HG02571 (cell line): Measurements from ENCODE around the gene PRXL2C.
"Not testable (repeated sequence)": the region's sequence is repeated elsewhere in the genome, so short reads cannot be mapped to it uniquely, and the experiment has no call there.

ENCODE experiments used
- ATAC-seq: cut with Tn5 transposase; IDR thresholded peaks from one replicate; pipeline ENCODE4 v1.9.1; 2021; ENCODE audit warnings: mild to moderate bottlenecking, moderate library complexity; ENCODE audit not compliant: unreplicated experiment

PRXL2C gene, protein sequence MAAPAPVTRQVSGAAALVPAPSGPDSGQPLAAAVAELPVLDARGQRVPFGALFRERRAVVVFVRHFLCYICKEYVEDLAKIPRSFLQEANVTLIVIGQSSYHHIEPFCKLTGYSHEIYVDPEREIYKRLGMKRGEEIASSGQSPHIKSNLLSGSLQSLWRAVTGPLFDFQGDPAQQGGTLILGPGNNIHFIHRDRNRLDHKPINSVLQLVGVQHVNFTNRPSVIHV

DNA sequence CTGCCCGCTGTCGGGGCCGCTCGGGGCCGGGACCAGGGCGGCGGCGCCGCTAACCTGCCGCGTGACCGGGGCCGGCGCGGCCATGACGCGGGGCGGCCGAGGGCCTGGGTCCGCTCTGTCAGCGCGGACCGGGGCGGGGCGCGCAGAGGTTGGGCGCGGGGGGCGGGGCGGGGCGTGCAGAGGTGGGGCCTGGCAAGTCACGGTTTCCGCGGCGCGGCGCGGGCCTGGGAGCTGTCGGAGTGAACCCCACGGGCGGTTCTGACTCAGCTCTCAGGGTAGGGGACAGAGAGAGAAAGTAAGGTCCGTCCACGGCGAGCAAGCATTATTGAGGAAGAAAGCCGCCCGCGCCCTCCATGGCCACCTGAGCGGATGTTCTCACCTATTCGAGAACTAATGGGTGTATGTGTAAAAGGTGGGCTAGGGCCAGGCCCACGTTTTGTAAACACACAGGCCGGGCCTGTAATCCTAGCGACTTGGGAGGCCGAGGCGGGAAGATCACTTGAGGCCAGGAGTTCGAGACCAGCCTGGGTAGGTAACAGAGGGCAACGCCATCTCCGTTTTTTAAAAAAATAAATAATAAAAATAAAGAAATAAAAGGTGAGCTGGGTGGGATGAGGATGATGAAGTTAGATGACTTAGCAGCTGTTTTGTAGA, at the start of gene PRXL2C:
TSS of gene PRXL2C (minus strand) at position 120 of the 654 bp plus-strand sequence. CDS start at position 84, 36 bp downstream.
- peak; percentile 80 for ATAC-seq

DNA sequence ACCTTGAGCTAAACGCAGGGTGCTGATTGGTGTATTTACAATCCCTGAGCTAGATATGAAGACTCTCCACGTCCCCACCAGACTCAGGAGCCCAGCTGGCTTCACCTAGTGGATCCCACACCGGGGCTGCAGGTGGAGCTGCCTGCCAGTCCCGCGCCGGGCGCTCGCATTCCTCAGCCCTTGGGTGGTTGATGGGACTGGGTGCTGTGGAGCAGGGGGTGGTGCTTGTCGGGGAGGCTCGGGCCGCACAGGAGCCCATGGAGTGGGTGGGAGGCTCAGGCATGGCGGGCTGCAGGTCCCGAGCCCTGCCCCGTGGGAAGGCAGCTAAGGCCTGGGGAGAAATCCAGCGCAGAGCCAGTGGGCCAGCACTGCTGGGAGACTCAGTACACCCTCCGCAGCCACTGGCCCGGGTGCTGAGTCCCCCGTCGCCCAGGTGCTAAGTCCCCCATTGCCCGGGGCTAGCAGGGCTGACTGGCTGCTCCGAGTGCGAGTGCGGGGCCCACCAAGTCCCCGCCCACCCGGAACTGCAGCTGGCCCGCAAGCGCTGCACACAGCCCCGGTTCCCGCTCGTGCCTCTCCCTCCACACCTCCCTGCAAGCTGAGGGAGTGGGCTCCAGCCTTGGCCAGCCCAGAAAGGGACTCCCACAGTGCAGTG, 45.7 kb upstream of the PRXL2C start:
- ATAC-seq = not testable (repeated sequence)

GRCh38 chr9:96691326-96691725, 36.2 kb upstream of the PRXL2C start:
- no peak for ATAC-seq

GRCh38 chr9:96688745-96689464, 33.8 kb upstream of the PRXL2C start:
- no peak for ATAC-seq

GRCh38 chr9:96688187-96688586, 33.1 kb upstream of the PRXL2C start:
- no peak for ATAC-seq

GRCh38 chr9:96686638-96687335, 31.7 kb upstream of the PRXL2C start:
- no peak for ATAC-seq

- no peak for ATAC-seq
Observed at GRCh38 chr9:96680812-96681499, 25.8 kb upstream of the PRXL2C start.

DNA sequence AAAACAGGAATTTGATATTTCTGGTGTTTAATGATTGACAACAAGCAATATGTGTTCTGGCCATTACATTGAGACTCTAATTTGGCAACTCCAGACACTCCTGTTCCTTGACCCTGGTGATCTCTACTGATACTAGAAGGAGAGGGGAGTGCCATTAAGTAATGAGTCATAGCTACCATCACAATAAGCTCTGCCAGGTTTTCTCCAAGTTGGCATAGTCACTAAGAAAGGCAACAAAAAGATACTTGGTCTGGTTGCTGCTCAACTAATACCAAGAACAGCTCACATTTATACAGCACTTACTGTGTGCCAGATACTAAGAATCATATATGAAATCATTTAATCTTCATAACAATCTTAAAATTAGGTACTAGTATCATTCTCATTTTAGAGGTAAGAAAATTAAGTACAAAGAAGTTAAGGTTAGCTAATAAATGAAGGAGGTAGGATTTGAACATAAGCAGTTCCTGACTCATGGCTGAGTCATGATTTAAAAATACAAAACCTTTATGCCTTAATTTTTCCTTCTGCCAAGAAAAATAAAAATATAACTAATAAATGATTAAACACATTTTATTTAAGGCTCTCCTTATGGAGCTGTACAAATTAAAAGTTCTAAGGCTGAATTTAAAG, 19.9 kb upstream of the PRXL2C start:
- ATAC-seq = no peak

- not testable (repeated sequence) for ATAC-seq
Observed at GRCh38 chr9:96673786-96674185, 18.7 kb upstream of the PRXL2C start.

DNA sequence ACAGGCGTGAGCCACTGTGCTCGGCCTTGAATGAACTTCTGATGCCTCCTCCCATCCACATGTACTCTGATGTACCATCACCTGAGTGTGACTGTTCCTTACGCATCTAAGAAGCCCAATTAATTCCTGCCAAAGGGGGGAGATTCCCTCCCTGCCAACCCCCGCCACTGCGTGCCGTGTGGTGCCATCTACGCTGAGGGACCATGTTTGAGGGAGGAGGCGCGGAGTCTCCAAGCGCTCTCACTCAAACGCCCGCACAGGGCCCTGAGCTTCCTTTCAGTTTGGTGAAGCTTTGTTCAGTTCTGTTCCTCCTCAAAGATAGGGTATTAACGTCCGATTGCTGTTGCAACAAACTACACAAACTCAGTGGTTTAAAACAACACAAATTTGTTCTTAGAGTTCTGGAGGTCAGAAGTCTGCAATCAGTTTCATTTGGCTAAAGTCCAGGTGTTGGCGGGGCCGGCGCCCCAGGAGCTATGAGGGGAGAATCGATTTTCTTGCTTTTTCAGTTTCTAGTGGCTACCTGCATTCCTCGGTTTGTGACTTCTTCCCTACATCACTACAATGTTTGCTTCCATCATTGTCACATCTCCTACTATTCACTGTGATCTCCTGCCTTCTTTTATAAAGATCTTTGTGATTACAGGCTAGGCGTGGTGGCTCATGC, 13.9 kb upstream of the PRXL2C start:
- no peak for ATAC-seq

DNA sequence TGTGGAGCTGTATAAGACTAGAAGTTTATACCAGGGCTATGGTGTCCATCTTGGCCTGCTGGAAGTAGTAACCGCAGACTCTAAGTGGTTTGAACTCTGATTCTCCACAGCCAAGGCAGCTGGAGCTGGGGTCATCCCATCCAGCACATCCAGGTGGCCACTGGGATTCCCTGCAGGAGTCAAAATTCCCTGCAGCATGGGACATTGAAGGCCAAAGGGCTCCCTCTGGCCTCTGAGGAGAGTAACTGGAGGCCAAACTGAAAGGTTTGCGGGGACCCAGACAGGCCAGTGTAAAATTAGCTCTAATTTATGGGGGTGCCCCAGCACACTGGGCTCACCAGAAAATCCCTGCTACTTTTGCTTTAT, 12.2 kb upstream of the PRXL2C start:
- ATAC-seq = no peak

- ATAC-seq = not testable (repeated sequence)
Observed at GRCh38 chr9:96666653-96667362, 11.7 kb upstream of the PRXL2C start.

DNA sequence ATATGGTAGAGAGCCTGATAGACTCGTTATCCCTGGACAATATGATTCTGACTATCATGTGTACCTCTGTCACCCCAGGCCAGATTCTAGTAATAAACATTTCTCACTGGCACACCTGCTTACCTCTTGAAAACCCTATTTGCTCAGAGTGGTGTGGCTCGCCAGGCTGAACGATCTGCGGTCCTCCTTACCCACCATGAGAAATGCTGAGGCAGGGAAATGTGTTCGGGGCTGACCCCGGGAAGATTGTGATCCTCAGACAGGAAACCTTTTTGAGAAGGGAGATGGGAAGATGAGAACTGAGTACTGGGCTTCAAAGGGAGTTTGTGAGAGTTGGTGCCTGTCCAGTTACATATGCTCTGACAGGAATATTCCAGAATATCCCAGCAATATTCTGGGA, 10.7 kb upstream of the PRXL2C start:
- ATAC-seq = no peak

DNA sequence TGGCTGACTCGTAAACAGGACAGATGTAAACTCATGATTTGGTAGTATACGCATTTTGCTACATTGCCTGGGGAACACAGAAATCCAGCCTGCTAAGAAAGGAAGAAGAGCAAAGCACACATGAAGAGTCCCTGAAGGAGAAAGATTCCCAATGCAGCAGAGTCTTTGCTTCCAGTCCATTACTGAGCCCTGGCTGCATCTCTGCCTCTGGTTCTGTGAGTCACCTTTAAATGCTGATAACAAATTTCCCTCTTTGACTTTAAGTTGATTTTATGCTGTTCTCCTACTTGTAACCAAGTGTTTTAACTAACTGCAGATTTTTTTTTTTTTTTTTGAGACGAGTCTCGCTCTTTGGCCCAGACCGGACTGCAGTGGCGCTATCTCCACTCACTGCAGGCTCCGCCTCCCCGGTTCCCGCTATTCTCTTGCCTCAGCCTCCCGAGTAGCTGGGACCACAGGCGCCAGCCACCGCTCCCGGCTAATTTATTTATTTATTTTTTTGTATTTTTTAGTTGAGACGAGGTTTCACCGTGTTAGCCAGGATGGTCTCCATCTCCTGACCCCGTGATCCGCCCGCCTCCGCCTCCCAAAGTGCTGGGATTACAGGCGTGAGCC, 8.5 kb upstream of the PRXL2C start:
- ATAC-seq = no peak

DNA sequence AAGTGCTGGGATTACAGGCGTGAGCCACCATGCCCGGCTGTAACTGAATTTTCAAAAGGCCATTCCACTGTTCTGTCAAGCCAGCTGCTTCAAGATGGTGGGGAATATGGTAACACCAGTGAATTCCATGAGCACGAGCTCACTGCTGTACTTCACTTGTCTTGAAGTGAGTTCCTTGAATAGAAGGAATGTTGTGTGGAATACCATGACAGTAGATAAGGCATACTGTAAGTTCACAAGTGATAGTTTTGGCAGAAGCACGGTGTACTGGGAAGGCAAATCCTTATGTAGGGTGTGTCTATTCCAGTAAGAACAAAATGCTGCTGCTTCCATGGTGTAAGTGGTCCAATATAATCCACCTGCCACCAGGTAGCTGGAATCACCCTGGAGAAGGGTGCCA, 6.6 kb upstream of the PRXL2C start:
- ATAC-seq = no peak

DNA sequence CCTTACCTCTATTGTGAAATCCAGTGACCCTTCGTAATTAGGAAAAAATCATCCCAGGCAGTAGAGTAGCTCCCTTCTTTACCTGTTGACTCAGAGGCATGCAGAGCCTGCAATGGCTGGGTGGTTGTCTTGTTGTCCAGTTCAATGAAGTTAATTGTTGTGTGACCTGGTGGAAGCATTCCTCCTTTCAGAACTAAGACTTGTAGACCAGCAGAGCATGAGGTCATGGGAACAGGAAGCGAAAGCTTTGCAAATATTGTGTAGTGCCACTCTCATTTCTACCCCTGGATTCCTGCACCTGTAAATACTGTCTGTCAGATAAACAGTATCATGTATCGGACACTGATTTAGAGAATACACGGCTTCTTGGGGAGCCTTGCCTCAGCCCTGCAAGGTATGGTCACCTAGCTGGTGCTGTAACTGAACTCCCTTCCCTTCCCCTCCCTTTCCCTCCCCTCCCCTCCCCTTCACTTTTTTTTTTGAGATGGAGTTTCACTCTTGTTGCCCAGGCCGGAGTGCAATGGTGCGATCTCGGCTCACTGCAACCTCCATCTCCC, 5.7 kb upstream of the PRXL2C start:
- ATAC-seq = no peak

GRCh38 chr9:96654450-96655197, 493 bp downstream of the PRXL2C start:
- peak; percentile 50 for ATAC-seq
